ENCODE measurements around the gene GRIK2. TPM values are rescaled to one million over a fixed set of nuclear protein-coding genes. Genes with fewer than 3 reads are reported as not detected.

GRIK2 gene
- polyA plus RNA-seq, 1 of the 3 experiments (the other 2 are of a cell fraction), result 0.30 TPM

GRCh38 chr6:101404775-101405174 lies 11.3 kb downstream of the GRIK2 start:
- POLR2A ChIA-PET, result no interaction called here
- Histone ChIP-seq H3K79me2 (ENCODE audit: insufficient read depth) (no peaks in the 10 kb centered on the region), H3K9ac (no peak overlapping the region), H3K27ac (ENCODE audit: low read depth in 2 of 2, low read length in 1 of 2) (peak overlapping the region in 1 of 2 experiments; percentile 34; a peak in 1 of 4 replicates), H3F3A (replicated peaks; ENCODE audit: insufficient read depth) (no peaks in the 10 kb centered on the region), H3K9me3 (no peaks in the 10 kb centered on the region), H3K4me3 (ENCODE audit: low read depth in 2 of 2, low read length in 1 of 2) (no peak overlapping the region), H3K36me3 (replicated peaks in 1 of 2; ENCODE audit: control insufficient read depth in 1 of 2, insufficient read depth in 2 of 2, low read length in 1 of 2) (no peaks in the 10 kb centered on the region), H3K4me1 (ENCODE audit: control insufficient read depth in 1 of 2, insufficient read depth in 2 of 2, low read depth in 1 of 2, low read length in 1 of 2) (peaks cover 0 to 32% of the 10 kb centered on the region in 2 experiments; a peak in 2 of 4 replicates), H3K9me2 (no peaks in the 10 kb centered on the region), H3K4me2 (no peak overlapping the region), H2AFZ (ENCODE audit: low read depth) (no peak overlapping the region), H4K20me1 (ENCODE audit: insufficient read depth) (no peaks in the 10 kb centered on the region), H3K27me3 (ENCODE audit: insufficient read depth) (peaks cover 39% of the 10 kb centered on the region)
- DNase-seq, result no peak
- WGBS (ENCODE audit: low lambda C conversion rate), result 44% methylated on average over 4 of the region's 4 CpGs
- no peak for TF ChIP-seq EZH2phosphoT487 (IDR thresholded peaks at IDR 0.05; ENCODE audit: borderline replicate concordance, low read depth)
- TF ChIP-seq, protein P1, sequence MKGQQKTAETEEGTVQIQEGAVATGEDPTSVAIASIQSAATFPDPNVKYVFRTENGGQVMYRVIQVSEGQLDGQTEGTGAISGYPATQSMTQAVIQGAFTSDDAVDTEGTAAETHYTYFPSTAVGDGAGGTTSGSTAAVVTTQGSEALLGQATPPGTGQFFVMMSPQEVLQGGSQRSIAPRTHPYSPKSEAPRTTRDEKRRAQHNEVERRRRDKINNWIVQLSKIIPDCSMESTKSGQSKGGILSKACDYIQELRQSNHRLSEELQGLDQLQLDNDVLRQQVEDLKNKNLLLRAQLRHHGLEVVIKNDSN (IDR thresholded peaks at IDR 0.05; ENCODE audit: borderline replicate concordance, low read depth), result no peak
- TF ChIP-seq SMC3 (IDR thresholded peaks at IDR 0.05; ENCODE audit: low read depth, low read length), result no peak
- TF ChIP-seq EP300 (IDR thresholded peaks at IDR 0.05; ENCODE audit: borderline replicate concordance in 1 of 2, low read depth in 1 of 2, low read length in 1 of 2), result peak in 1 of 2 experiments; percentile 87; a peak in 2 of 4 replicates
- peak; percentile 80; the same call in 1 of the 2 replicates for TF ChIP-seq RCOR1 (IDR thresholded peaks at IDR 0.05; ENCODE audit: low read length)
- TF ChIP-seq GATA2 (CRISPR knock-in tag; IDR thresholded peaks at IDR 0.05), result peak; percentile 76
- TF ChIP-seq TCF12 (IDR thresholded peaks at IDR 0.05), result peak; percentile 32
- no peak for TF ChIP-seq RXRA (IDR thresholded peaks at IDR 0.05; ENCODE audit: borderline replicate concordance, low read depth)
- TF ChIP-seq, protein P2, sequence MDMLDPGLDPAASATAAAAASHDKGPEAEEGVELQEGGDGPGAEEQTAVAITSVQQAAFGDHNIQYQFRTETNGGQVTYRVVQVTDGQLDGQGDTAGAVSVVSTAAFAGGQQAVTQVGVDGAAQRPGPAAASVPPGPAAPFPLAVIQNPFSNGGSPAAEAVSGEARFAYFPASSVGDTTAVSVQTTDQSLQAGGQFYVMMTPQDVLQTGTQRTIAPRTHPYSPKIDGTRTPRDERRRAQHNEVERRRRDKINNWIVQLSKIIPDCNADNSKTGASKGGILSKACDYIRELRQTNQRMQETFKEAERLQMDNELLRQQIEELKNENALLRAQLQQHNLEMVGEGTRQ (IDR thresholded peaks at IDR 0.05; ENCODE audit: borderline replicate concordance, low read depth, low read length), result no peak
- CTCF ChIA-PET, result no interaction called here

GRCh38 chr6:101413773-101414172 lies 20.3 kb downstream of the GRIK2 start:
- CTCF ChIA-PET, result no interaction called here

More at GRCh38 chr6:101413773-101414172, 20.3 kb downstream of the GRIK2 start:
- Histone ChIP-seq H3K9me2 (no peaks in the 10 kb centered on the region), H3K36me3 (replicated peaks in 1 of 2; ENCODE audit: control insufficient read depth in 1 of 2, insufficient read depth in 2 of 2, low read length in 1 of 2) (no peaks in the 10 kb centered on the region), H3K27ac (ENCODE audit: low read depth in 2 of 2, low read length in 1 of 2) (no peak overlapping the region), H3K9me3 (no peaks in the 10 kb centered on the region), H3K4me2 (no peak overlapping the region), H3K79me2 (ENCODE audit: insufficient read depth) (no peaks in the 10 kb centered on the region), H2AFZ (ENCODE audit: low read depth) (no peak overlapping the region), H3K27me3 (ENCODE audit: insufficient read depth) (no peaks in the 10 kb centered on the region), H3K4me1 (ENCODE audit: control insufficient read depth in 1 of 2, insufficient read depth in 2 of 2, low read depth in 1 of 2, low read length in 1 of 2) (no peaks in the 10 kb centered on the region; a peak in 2 of 4 replicates), H4K20me1 (ENCODE audit: insufficient read depth) (no peaks in the 10 kb centered on the region), H3F3A (replicated peaks; ENCODE audit: insufficient read depth) (no peaks in the 10 kb centered on the region), H3K4me3 (ENCODE audit: low read depth in 2 of 2, low read length in 1 of 2) (no peak overlapping the region), H3K9ac (no peak overlapping the region)
- POLR2A ChIA-PET, result no interaction called here
- no peak for DNase-seq
- TF ChIP-seq SIN3A (IDR thresholded peaks at IDR 0.05; ENCODE audit: borderline replicate concordance, low read depth, low read length) (no peak), CHD2 (IDR thresholded peaks at IDR 0.05; ENCODE audit: low read length, partially characterized antibody) (no peak), EZH2phosphoT487 (IDR thresholded peaks at IDR 0.05; ENCODE audit: borderline replicate concordance, low read depth) (no peak), PBX3 (IDR thresholded peaks at IDR 0.05) (no peak), ZBTB33 (IDR thresholded peaks at IDR 0.05; ENCODE audit: borderline replicate concordance, low read depth) (no peak), NRF1 (IDR thresholded peaks at IDR 0.05; ENCODE audit: low read depth, low read length) (no peak), ELF1 (IDR thresholded peaks at IDR 0.05) (no peak), TEAD4 (IDR thresholded peaks at IDR 0.05; ENCODE audit: borderline replicate concordance, insufficient read depth) (no peak), JUND (IDR thresholded peaks at IDR 0.05) (no peak), YY1 (IDR thresholded peaks at IDR 0.05; ENCODE audit: low read depth) (no peak), FOSL2 (IDR thresholded peaks at IDR 0.05; ENCODE audit: borderline replicate concordance, low read depth) (no peak), GABPA (IDR thresholded peaks at IDR 0.05; ENCODE audit: low read depth) (no peak), TCF12 (IDR thresholded peaks at IDR 0.05) (no peak), MXI1 (IDR thresholded peaks at IDR 0.05; ENCODE audit: low read depth, low read length) (no peak)
- TF ChIP-seq, protein P3, sequence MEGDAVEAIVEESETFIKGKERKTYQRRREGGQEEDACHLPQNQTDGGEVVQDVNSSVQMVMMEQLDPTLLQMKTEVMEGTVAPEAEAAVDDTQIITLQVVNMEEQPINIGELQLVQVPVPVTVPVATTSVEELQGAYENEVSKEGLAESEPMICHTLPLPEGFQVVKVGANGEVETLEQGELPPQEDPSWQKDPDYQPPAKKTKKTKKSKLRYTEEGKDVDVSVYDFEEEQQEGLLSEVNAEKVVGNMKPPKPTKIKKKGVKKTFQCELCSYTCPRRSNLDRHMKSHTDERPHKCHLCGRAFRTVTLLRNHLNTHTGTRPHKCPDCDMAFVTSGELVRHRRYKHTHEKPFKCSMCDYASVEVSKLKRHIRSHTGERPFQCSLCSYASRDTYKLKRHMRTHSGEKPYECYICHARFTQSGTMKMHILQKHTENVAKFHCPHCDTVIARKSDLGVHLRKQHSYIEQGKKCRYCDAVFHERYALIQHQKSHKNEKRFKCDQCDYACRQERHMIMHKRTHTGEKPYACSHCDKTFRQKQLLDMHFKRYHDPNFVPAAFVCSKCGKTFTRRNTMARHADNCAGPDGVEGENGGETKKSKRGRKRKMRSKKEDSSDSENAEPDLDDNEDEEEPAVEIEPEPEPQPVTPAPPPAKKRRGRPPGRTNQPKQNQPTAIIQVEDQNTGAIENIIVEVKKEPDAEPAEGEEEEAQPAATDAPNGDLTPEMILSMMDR (IDR thresholded peaks at IDR 0.05), result no peak
